T-helper 17 cell (primary cell): ENCODE data around the gene RBP2. TPM values are rescaled to one million over a fixed set of nuclear protein-coding genes. Genes with fewer than 3 reads are reported as not detected.

Source experiments
- ATAC-seq: fragments of 150-1000 bp; cut with Tn5 transposase; 2 replicates; pipeline ENCODE4 v1.10.0; 2021; ENCODE audit warnings: mild to moderate bottlenecking, moderate library complexity
- DNase-seq, 3 donors: peaks; one replicate each; pipeline versions ENCODE4 v3.0.0 to v3.0.0-alpha.2; 2020 to 2021
- H3K9me3 ChIP-seq: one replicate; pipeline ENCODE4 v1.7.0; 2013; ENCODE audit warnings: low read length, mild to moderate bottlenecking; ENCODE audit not compliant: control insufficient read depth, poor library complexity, severe bottlenecking
- H3K27ac Mint-ChIP-seq: one replicate; pipeline ENCODE4 v1.8.0; 2022; ENCODE audit warnings: mild to moderate bottlenecking, moderate library complexity, mixed read lengths
- H3K27me3 Mint-ChIP-seq: one replicate; pipeline ENCODE4 v1.8.0; 2022; ENCODE audit warnings: mixed read lengths
- H3K36me3 Mint-ChIP-seq: one replicate; pipeline ENCODE4 v1.8.0; 2022; ENCODE audit warnings: low read depth, mixed read lengths
- H3K4me1 Mint-ChIP-seq: one replicate; pipeline ENCODE4 v1.8.0; 2022; ENCODE audit warnings: mild to moderate bottlenecking, mixed read lengths
- H3K4me3 Mint-ChIP-seq: one replicate; pipeline ENCODE4 v1.8.0; 2022; ENCODE audit warnings: mild to moderate bottlenecking, moderate library complexity, mixed read lengths
- total RNA-seq, 4 donors: library from RNA in 2 of 4; stranded (reverse) in 2 of 4; gene quantifications; one replicate each; pipeline ENCODE4 v1.2.3 and lab custom pipeline; 2022 to 2026

Gene RBP2
- total RNA-seq, 2 donors from 2014 or later: not detected

GRCh38 chr3:139509631-139510030, 33.3 kb upstream of the RBP2 start:
- no peaks in the 10 kb centered on the region for H3K9me3 ChIP-seq
- Mint-ChIP-seq H3K27ac (no peak overlapping the region), H3K27me3 (no peaks in the 10 kb centered on the region), H3K36me3 (no peaks in the 10 kb centered on the region), H3K4me3 (no peak overlapping the region), H3K4me1 (peaks cover 2% of the 10 kb centered on the region)
- ATAC-seq (no peak), DNase-seq (no peak)

- no peak for ATAC-seq
- H3K9me3 ChIP-seq: no peaks in the 10 kb centered on the region
- H3K27ac Mint-ChIP-seq: no peak overlapping the region
- H3K27me3 Mint-ChIP-seq: no peaks in the 10 kb centered on the region
- H3K4me1 Mint-ChIP-seq: peaks cover 2% of the 10 kb centered on the region
- DNase-seq: no peak
- H3K4me3 Mint-ChIP-seq: no peak overlapping the region
- H3K36me3 Mint-ChIP-seq: no peaks in the 10 kb centered on the region
These were observed 30.4 kb upstream of the RBP2 start for GRCh38 chr3:139506766-139507165.

- peaks cover 2% of the 10 kb centered on the region for H3K4me1 Mint-ChIP-seq
- no peak overlapping the region for H3K27ac Mint-ChIP-seq
- DNase-seq: no peak
- no peak for ATAC-seq
- H3K9me3 ChIP-seq: no peaks in the 10 kb centered on the region
- H3K27me3 Mint-ChIP-seq: no peaks in the 10 kb centered on the region
- H3K36me3 Mint-ChIP-seq: no peaks in the 10 kb centered on the region
- no peak overlapping the region for H3K4me3 Mint-ChIP-seq
These were observed 29.6 kb upstream of the RBP2 start for GRCh38 chr3:139505829-139506386.

GRCh38 chr3:139499536-139499935, 23.2 kb upstream of the RBP2 start:
- DNase-seq (no peak), ATAC-seq (no peak)
- Mint-ChIP-seq H3K4me1 (no peaks in the 10 kb centered on the region), H3K27ac (no peak overlapping the region), H3K36me3 (no peaks in the 10 kb centered on the region), H3K27me3 (no peaks in the 10 kb centered on the region), H3K4me3 (no peak overlapping the region)
- no peaks in the 10 kb centered on the region for H3K9me3 ChIP-seq

- no peak for DNase-seq
- Mint-ChIP-seq H3K4me1 (no peaks in the 10 kb centered on the region), H3K27ac (no peak overlapping the region), H3K4me3 (no peak overlapping the region), H3K27me3 (peaks cover 4% of the 10 kb centered on the region), H3K36me3 (peaks cover 2% of the 10 kb centered on the region)
- H3K9me3 ChIP-seq: no peaks in the 10 kb centered on the region
- ATAC-seq: no peak
These were observed 17.6 kb upstream of the RBP2 start for GRCh38 chr3:139493826-139494385.

- ATAC-seq: no peak
- H3K9me3 ChIP-seq: no peaks in the 10 kb centered on the region
- Mint-ChIP-seq H3K27me3 (peaks cover 4% of the 10 kb centered on the region), H3K4me3 (no peak overlapping the region), H3K36me3 (peaks cover 2% of the 10 kb centered on the region), H3K27ac (no peak overlapping the region), H3K4me1 (no peaks in the 10 kb centered on the region)
- DNase-seq: no peak
These were observed 15.7 kb upstream of the RBP2 start for GRCh38 chr3:139491966-139492365.

- DNase-seq (no peak), ATAC-seq (no peak)
- H3K36me3 Mint-ChIP-seq: peaks cover 2% of the 10 kb centered on the region
- no peaks in the 10 kb centered on the region for H3K4me1 Mint-ChIP-seq
- H3K9me3 ChIP-seq: no peaks in the 10 kb centered on the region
- peaks cover 4% of the 10 kb centered on the region for H3K27me3 Mint-ChIP-seq
- H3K27ac Mint-ChIP-seq: no peak overlapping the region
- H3K4me3 Mint-ChIP-seq: no peak overlapping the region
These were observed 14.8 kb upstream of the RBP2 start for GRCh38 chr3:139491027-139491700.

GRCh38 chr3:139482206-139482605, 5.9 kb upstream of the RBP2 start:
- no peaks in the 10 kb centered on the region for H3K9me3 ChIP-seq
- Mint-ChIP-seq H3K36me3 (no peaks in the 10 kb centered on the region), H3K27ac (no peak overlapping the region), H3K27me3 (no peaks in the 10 kb centered on the region), H3K4me3 (no peak overlapping the region), H3K4me1 (no peaks in the 10 kb centered on the region)
- no peak for ATAC-seq
- no peak for DNase-seq

- DNase-seq (no peak), ATAC-seq (no peak)
- no peaks in the 10 kb centered on the region for H3K9me3 ChIP-seq
- Mint-ChIP-seq H3K4me3 (no peak overlapping the region), H3K4me1 (no peaks in the 10 kb centered on the region), H3K36me3 (no peaks in the 10 kb centered on the region), H3K27me3 (no peaks in the 10 kb centered on the region), H3K27ac (no peak overlapping the region)
These were observed 4.8 kb upstream of the RBP2 start for GRCh38 chr3:139481116-139481515.

GRCh38 chr3:139480585-139480984, 4.3 kb upstream of the RBP2 start:
- H3K4me1 Mint-ChIP-seq: no peaks in the 10 kb centered on the region
- H3K9me3 ChIP-seq: no peaks in the 10 kb centered on the region
- H3K4me3 Mint-ChIP-seq: no peak overlapping the region
- DNase-seq (no peak), ATAC-seq (no peak)
- H3K36me3 Mint-ChIP-seq: no peaks in the 10 kb centered on the region
- H3K27me3 Mint-ChIP-seq: no peaks in the 10 kb centered on the region
- H3K27ac Mint-ChIP-seq: no peak overlapping the region

- no peak for DNase-seq
- Mint-ChIP-seq H3K27me3 (peaks cover 5% of the 10 kb centered on the region), H3K27ac (no peak overlapping the region), H3K36me3 (no peaks in the 10 kb centered on the region), H3K4me3 (no peak overlapping the region), H3K4me1 (no peaks in the 10 kb centered on the region)
- no peak for ATAC-seq
- no peaks in the 10 kb centered on the region for H3K9me3 ChIP-seq
These were observed 1.7 kb upstream of the RBP2 start for GRCh38 chr3:139477710-139478640.

GRCh38 chr3:139473155-139473771, 3.1 kb downstream of the RBP2 start:
- no peaks in the 10 kb centered on the region for H3K4me1 Mint-ChIP-seq
- H3K4me3 Mint-ChIP-seq: no peak overlapping the region
- no peaks in the 10 kb centered on the region for H3K36me3 Mint-ChIP-seq
- H3K27me3 Mint-ChIP-seq: peaks cover 5% of the 10 kb centered on the region
- ATAC-seq (no peak), DNase-seq (no peak)
- no peak overlapping the region for H3K27ac Mint-ChIP-seq
- no peaks in the 10 kb centered on the region for H3K9me3 ChIP-seq
